ENCODE measurements around the gene ST3GAL6.

ST3GAL6 gene

DNA sequence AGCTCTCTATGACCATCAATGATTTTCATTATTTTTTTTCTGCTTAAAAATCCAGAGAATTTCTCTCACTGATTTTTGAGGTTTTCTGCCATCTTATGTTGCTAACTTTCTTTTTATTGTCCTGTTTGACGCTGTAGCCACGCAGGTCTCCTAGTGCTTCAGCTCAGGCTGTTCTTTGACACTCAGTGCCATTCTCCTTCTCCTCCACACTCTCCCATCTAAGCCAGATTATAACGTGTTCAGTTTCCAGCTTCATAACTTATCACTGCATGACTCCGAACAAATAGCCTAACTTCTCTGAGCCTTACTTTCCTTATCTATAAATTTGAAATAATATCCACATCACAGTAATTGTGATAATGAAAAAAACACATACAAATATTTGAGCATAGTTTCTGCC, 22.8 kb upstream of the ST3GAL6 start:
- DNase-seq (ENCODE audit: low read depth in 2 of 2), result no peak

DNA sequence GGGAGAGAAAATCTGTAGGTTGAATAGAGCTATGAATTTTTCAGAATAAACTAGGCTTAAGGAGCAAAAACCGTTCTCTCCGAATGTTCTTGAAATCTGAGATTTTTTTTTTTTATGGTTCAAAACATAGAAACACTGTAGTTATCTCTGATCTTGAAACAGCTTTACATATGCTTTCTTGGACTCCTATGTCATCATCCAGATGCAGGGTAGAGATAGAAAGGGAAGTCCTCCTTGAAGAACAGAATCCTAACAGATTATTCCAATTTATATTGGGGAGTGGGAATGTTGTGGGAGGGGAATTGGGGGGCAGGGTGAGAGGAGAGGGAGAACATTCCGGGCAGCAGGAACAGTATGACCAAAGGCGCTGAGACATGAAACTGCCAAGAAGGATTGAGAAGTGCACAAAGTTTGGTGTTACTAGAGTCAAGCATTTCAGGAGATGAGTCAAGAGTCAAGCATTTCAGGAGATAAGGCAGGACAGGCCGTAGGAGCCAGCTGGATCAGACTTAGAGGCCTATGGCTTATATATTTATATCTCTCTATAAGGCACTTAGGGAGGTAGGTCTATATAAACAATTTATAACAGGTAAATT, 21.9 kb upstream of the ST3GAL6 start:
- DNase-seq (ENCODE audit: low read depth in 2 of 2), result no peak

DNA sequence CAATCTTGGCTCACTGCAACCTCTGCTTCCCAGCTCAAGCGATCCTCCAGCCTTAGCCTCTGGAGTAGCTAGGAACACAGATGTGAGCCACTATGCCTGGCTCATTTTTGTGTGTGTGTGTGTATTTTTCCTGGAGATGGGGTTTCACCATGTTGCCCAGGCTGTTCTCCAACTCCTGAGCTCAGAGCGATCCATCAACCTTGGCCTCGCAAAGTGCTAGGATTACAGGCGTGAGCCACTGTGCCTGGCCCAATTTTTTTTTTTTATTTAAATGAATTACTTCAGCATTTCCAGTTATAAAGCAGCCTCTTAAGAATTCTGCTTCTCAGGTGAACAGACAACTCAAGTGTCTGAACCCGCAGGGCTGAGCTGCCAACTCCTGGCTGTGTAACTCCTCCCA, 20.1 kb upstream of the ST3GAL6 start:
- DNase-seq (ENCODE audit: low read depth in 2 of 2), result no peak

DNA sequence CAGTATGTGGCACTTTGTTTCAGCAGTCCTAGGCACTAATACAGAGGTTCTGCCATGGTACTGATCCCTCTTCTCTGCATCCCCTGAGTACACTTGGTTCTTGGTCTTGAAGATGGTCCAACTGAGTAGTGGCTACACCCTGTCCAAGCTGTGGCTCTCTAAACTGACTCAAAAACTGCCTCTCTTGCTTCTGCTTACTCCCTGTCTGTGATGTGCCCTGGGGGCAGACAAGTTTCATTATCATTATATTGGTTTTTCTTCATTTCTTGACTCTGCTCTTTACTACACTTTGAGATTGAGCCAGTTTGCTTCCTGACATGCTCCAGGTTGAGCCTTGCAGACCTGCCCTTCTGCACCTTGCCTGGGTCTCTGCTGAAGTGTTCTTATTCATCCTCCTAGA, 18.9 kb upstream of the ST3GAL6 start:
- no peak for DNase-seq (ENCODE audit: low read depth in 2 of 2)

DNA sequence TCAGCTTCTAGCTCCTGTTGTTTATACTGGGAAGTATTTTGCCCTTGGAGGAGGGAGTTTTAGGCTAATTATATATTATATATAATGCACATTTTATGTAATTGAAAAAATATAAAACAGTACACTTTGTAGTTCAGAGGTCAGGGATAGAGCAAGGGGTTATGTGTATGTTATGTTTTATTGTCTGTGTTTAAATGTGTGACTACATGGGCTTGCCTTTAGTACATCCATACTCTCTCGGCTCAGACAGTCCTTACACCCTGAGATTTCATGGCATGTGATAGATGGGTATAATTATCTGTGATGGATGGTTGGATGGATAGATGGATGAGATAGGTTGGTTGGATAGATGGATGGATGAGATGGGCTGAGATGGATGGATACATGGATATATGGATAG, 17.4 kb upstream of the ST3GAL6 start:
- DNase-seq (ENCODE audit: low read depth in 2 of 2), result no peak

DNA sequence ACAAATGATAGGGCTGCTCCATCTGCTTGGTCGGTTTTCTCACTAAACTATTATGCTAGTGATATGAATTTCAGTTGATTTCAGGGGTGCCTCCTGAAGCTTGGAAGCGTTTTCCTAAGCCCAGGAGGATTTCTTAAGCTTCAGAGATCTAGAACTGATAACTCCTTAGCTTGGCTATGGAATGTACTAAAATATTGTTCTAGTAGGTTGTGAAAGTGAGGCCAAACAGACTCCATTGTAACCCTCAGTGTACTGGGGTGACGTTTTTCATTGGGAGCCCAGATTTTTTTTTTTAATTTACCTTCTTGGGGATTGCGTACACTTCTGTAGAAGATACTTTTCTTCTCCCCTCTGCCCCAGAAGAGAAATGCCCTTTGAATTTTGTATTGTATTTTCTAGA, 17.0 kb upstream of the ST3GAL6 start:
- no peak for DNase-seq (ENCODE audit: low read depth in 2 of 2)

DNA sequence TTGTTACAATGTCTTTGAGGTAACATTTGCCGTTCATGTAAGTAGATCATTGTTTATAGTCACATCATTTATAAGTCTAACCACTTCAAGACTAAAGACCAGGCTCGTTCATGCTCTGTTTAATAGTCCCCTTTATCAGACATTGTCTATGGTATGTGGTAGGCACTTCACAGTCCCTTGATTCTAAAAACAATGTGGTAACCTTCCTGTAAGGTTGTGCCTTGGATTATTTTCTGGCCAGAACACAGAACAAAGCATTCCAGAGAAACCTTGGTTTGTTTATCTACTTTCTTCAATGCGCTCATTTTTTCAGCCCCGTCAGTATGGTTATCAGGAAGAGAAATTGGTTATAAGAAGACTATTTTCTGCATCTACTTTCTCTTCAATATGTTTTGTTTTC, 16.3 kb upstream of the ST3GAL6 start:
- DNase-seq (ENCODE audit: low read depth in 2 of 2), result no peak

DNA sequence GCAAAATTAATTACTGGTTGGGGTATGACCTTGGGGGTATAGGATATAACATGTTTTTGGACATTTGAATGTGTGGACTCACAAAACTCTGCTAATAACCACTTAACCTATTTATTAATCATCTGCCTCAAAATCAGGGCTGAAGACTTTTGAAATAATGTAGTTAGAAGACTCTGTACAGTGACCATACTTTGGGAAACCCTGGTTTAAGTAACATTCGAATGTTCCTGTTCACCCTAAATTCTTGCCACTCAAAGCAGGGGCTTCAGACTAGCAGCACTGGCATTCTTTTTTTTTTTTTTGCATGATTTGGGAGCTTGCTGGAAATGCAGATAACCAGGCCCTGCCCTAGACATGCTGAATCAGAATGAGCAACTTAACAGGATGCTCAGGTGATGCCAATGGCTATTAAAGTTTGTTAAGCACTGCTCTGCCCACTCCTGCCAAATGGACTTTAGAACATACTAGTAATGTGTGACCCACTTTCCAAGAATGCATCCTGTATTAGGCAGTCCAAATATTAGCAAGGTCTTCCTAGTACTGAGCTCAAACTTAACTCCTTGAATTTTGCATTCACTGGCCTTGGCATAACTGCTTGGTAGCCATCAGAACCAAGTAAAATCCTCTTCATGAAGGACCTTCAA, 12.7 kb upstream of the ST3GAL6 start:
- DNase-seq (ENCODE audit: low read depth in 2 of 2), result no peak

DNA sequence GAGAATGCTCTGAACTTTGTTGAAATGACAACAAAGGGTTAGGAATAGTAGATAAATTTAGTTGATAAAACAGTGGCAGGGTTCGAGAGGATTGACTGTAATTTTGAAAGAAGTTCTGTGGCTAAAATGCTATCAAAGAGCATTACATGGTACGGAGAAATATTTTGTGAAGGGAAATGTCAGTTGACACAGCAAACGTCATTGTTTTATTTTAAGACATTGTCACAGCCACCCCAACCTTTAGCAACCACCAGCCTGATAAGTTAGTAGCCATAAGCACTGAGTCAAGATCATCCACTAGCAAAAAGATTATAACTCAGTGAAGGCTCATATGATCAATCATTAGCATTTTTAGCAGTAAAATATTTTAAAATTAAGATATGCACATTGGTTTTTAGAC, 8.7 kb upstream of the ST3GAL6 start:
- DNase-seq (ENCODE audit: low read depth in 2 of 2), result no peak

DNA sequence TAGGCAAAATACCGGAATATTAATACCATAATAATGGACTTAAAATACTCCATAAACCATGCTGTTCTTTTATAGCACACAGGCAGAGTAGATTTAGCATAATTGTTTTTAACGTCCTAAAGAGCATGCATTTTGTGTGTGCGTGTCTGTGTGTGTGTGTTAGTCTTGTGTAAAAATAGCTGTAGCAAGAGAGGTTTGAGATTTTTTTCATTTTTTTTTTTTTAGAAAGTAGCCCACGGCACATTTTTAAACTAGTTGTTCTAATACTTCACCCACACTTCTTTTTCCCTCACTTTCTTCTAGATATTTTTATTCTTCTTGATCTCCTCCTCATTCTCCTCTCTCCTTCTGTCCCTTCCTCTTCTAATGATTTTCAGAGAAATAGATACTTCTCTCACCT, 7.5 kb upstream of the ST3GAL6 start:
- DNase-seq (ENCODE audit: low read depth in 2 of 2), result no peak

DNA sequence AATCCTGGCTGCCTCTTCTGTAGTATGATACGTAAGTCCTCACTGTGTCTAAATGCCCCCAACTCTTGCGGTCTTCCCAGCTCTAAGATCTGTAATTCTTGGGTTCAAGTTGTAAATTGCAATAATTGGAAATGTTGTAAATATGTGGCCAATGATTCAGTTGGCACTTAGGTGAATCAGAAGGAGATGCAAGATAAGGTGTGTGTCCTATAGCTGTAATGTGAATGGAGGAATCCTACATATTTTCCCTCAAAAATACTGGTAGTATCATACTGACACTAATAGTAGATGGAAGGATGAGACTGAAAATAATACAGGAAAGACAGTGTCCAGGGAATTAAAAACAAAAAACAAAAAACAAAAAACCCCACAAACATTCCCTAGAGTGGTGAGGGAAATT, 3.5 kb upstream of the ST3GAL6 start:
- DNase-seq (ENCODE audit: low read depth in 2 of 2), result no peak

DNA sequence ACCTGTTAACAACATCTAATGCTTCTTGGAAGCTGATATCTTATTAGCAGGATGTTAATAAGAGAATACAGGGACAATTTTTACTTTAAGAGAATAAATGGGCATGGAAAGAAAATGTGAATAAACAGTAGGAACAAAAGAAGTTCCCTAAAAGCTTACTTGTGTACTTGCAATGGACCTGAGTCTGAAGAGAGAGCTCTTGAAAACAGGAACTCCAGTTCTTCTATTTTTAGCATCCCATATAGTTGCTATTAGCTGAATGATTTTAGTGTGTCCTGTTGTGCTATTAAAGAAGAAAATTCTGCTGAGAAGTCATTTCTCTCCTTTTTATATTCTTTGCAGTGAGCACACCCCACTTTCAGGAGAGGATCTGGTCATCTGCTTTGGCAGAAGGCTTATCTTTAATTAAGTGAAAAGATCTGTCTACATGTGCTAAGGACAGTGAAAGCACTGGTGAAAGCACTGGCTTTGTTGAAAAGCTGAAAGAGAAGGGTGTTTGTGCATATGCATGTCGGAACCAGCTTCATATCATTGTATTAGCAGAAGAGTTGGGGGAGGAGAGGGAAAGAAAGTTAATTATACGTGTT, 1.4 kb upstream of the ST3GAL6 start:
- DNase-seq (ENCODE audit: low read depth in 2 of 2), result no peak

DNA sequence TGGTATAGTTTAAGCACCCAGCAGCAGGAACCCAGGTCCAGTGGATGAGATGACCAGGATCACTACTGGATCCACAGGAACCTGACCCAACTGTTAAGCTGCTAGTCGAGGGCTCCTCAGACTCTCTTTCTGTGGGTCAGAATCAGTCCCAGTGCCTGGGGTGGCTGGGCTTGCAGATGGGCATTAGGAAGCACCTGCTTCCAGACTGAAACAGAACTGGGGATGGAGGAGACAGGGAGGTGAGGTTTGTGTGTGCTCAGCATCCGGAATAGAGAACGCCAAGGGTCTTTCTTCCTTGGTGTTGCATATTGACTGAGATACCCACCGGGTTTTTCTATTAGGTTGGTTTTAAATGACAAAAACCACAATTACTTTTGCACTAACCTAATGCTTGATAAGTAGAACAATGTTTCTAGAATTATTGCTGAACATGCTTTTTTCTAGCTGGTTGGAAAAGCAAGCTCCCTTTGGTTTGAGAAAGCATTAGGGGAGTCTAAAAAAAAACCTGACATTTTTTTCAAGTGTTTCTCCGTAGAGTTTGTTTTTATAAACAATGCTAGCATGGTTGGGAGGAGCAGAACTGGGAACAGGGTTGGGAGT, 779 bp downstream of the ST3GAL6 start:
- no peak for DNase-seq (ENCODE audit: low read depth in 2 of 2)

DNA sequence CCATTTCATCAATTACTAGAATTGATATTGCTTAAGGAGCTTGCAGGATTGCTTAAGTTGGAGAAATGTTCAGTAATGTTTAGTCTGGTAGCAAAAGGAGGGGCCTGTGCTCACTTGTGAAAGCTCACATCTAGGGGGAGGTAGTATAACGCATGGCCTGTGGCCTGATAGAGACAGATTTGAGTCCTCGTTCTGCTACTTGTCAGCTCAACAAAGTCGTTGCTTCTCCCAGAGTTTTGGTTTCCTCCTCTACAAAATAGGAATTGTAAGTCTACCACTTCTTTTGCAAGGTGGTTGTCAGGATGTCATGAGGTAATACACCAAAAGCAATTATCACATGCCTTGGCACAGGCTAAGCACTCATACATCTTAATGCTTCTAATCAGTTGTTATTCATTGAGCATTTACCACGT, 1.3 kb downstream of the ST3GAL6 start:
- DNase-seq (ENCODE audit: low read depth in 2 of 2), result no peak

DNA sequence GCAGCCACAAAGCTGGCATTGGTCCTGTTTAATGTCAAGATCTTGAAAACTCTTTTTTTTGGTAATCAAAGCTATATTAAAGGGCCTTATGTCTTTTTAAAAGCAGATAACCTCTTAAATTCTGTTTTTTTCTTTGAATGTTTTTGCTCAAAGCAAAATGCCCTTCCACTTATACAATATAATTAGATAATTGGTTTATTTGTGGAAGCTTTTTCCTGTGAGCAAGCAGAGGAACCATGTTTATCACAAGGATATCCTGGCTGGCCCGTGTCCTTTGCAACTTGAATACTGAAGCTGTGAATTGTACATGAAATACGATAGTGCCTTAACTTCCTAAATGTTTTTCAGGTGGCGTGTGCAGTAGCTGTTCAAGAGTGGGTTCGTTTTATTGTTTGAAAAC, 2.6 kb downstream of the ST3GAL6 start:
- DNase-seq (ENCODE audit: low read depth in 2 of 2), result no peak

DNA sequence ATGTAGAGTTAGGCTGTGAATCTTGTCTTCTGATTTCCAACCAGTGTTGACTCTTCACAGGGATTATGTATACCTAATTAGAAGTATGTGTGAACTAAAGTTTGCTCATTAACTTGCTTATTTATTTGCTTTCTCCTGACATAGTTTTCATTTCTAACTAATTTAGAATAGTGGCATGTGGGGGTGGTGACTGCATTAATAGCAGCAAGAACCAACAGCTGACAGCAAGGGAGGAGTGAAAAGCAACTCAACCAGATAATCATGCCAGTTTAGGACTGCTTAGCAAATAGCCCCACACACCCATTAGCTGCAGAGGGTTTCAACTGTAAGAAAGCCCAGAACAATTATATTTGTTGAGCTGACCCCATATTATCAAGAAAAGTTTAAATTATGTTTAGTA, 3.8 kb downstream of the ST3GAL6 start:
- DNase-seq (ENCODE audit: low read depth in 2 of 2), result no peak

DNA sequence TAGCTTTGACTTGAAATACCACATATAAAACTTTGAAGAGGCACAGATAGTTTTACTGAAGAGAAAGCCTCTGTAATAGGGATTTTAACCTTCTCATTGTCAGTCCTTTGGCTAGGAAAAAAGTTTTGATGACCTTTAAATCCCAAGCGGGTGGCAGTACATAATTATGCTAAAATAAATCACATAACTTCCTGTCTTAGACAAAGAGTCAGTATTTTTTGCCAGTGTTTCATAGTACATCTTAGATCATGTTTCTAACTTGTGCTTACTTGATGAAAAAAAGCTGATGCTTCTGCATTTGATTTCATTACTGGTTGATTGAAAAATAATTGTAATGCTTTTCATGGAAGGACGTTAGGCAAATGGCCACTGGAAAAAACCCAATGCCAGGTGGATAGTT, 5.8 kb downstream of the ST3GAL6 start:
- DNase-seq (ENCODE audit: low read depth in 2 of 2), result no peak

DNA sequence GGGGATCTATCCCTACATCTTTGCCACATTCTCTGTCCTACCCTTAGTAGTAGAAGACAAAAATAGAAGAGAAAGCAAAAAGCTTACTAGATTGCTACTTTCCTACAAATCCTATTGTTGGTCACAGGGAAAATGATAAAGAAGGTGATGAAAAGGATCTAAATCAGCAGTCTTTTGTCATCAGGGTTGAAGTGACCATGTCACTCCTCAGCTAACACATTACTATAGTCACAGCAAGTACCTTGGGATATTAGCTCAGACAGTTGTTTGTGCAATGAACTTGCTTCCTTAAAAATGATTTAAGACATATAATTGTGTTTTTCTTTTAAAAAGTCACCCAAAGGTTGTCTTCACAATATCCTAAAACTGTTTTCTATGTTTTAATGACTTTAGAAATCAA, 6.3 kb downstream of the ST3GAL6 start:
- DNase-seq (ENCODE audit: low read depth in 2 of 2), result no peak

DNA sequence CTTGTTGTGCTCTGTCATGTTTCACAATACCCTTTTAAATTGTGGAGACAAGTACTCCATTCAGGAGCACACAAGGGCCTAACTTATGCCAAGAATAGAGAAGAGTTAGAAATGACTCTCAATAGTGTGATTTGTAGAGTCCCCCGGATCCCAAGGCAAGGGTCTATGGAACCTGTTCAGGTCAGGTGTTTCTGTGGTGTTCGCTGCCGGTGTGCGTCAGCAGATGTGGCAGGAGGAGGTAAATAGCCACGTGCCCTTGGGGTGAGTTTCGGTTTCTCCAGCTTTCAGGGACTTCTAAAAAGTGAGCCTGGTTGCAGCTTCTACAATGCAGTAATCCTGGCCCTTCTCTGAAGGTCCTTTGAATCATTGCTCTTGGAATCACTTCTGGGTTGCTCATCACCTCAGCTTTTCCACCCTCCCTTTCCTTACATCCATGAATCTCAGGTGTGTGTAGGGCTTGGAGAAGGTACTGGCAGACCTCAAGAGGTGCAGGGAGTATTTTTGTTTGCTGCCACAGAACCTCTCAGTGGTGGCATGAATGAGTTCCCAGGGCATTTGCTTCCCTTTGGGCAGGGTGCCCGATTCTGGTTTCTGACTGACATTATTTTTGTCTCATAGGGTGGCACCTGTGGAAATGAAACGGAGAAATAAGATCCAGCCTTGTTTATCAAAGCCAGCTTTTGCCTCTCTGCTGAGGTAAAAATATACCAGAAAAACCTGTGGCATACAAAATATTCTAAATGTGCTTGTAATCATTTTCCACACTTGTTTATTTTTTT, 7.3 kb downstream of the ST3GAL6 start:
- no peak for DNase-seq (ENCODE audit: low read depth in 2 of 2)

DNA sequence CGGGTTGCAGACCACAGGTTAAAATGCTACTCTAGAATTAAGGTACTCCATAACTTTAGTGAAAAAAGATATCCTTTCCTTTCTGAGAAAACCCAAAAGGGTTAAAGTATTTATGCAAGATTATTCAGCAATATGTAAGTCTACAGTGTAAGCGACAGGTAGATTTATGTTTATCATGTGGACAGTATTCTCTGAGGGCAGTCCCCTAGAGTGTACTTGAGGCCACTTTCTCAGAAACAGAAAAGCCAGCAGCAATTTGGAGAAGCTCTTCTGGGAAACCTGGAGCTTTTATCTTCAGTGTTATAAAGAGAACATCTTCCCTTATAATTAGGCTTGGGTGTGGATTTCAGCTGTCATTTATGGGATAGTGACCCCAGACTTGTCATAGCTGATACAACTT, 8.9 kb downstream of the ST3GAL6 start:
- DNase-seq (ENCODE audit: low read depth in 2 of 2), result no peak

DNA sequence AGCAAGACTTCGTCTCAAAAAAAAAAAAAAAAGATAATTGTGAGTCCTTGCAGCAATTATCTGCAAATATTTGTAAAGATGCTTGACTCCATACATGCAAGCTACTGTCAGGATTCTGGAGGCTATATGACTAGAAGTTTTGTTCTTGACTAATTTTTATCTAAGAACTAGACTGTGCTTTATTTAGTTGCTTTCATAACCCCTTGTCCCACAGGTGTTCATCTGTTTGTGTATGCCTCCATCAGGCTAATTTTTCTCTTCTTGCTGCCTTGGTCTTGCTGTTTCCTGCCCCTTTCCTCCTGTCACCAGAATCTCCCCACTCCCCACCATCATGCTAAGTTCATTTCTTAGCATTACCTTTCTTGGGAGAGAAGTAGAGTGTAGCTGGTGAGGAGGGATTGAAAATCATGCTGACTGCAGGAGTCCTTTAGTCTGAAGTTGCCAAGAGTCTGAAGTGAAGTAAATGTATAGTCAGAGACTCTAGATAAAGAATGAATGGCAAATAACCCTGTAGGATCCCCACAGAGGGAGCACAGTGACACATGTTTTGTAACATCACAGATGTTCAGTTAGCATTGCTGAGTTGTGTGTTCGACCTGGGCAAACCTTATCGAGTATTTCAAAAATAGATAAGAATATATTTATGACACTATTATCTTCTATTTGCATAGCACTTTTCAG, 12.5 kb downstream of the ST3GAL6 start:
- no peak for DNase-seq (ENCODE audit: low read depth in 2 of 2)

DNA sequence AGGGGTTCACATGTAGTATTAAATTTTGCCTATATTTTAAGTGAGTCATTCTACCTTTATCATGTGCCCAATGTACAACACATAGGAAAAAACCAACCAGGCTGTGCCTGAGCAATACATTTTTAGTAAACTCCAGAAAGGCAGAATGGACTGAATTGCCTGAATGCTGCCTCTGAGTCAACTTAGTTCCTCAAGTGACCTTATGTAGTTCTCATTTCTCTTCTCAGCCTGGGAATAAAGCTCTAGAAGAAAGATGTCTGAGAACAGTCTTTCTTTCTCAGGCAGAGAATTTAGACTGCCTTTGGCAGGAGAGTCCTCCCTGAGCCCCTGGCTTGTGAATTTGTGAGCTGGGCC, 13.0 kb downstream of the ST3GAL6 start:
- DNase-seq (ENCODE audit: low read depth in 2 of 2), result no peak
